Caco-2 (cell line): ENCODE measurements around the gene TRIO. TPM values are rescaled to one million over a fixed set of nuclear protein-coding genes. Genes with fewer than 3 reads are reported as not detected.
A peak's percentile ranks its signal among the peaks of the same experiment; 100 is the strongest.

Source experiments
- BruUV-seq: library from RNA; stranded (reverse); fragments of 400-500 nt; replicated peaks from 2 replicates; lab custom pipeline; 2021; lab: Mats Ljungman, UMichigan
- CTCF ChIA-PET: fragments of 300-600 bp; sonication (Branson Sonifier 250); formaldehyde crosslinking; loops from one replicate; lab custom pipeline; 2022; ENCODE audit warnings: antibody characterized with exemption; lab: Charles Lee
- POLR2A ChIA-PET: fragments of 300-600 bp; sonication (Branson Sonifier 250); formaldehyde crosslinking; loops from one replicate; lab custom pipeline; 2022; ENCODE audit warnings: antibody characterized with exemption; lab: Charles Lee
- DNase-seq, 2 experiments: peaks; one replicate each; pipeline versions ENCODE4 v3.0.0 to v3.0.0-alpha.2; 2020 to 2022
- H3K27me3 ChIP-seq: replicated peaks from 2 replicates; pipeline ENCODE4 v1.6.0; 2011; ENCODE audit warnings: low read length; ENCODE audit not compliant: control insufficient read depth, insufficient read depth
- H3K36me3 ChIP-seq: 2 replicates; pipeline ENCODE4 v1.5.1; 2011; ENCODE audit warnings: low read length; ENCODE audit not compliant: control insufficient read depth, insufficient read depth
- H3K4me1 ChIP-seq: fragments of 250-450 bp; sonication (Bioruptor Pico); 2 replicates; pipeline ENCODE4 v1.5.1; 2020; ENCODE audit warnings: mild to moderate bottlenecking
- H3K4me3 ChIP-seq: 2 replicates; pipeline ENCODE4 v1.5.1; 2011; ENCODE audit warnings: low read depth, mild to moderate bottlenecking, control low read depth, low read length
- H3K9me3 ChIP-seq: fragments of 250-450 bp; sonication (Bioruptor Pico); 2 replicates; pipeline ENCODE4 v1.5.1; 2020; ENCODE audit warnings: mild to moderate bottlenecking, moderate library complexity
- H3K27ac Mint-ChIP-seq: one replicate; pipeline ENCODE4 v1.8.0; 2022; ENCODE audit warnings: mixed read lengths; ENCODE audit not compliant: unreplicated experiment
- H3K27me3 Mint-ChIP-seq: one replicate; pipeline ENCODE4 v1.8.0; 2022; ENCODE audit warnings: mixed read lengths; ENCODE audit not compliant: insufficient read depth, unreplicated experiment
- H3K36me3 Mint-ChIP-seq: one replicate; pipeline ENCODE4 v1.8.0; 2022; ENCODE audit warnings: mild to moderate bottlenecking, mixed read lengths; ENCODE audit not compliant: insufficient read depth, unreplicated experiment
- H3K4me1 Mint-ChIP-seq: one replicate; pipeline ENCODE4 v1.8.0; 2022; ENCODE audit warnings: low read depth, mixed read lengths; ENCODE audit not compliant: unreplicated experiment
- H3K4me3 Mint-ChIP-seq: one replicate; pipeline ENCODE4 v1.8.0; 2022; ENCODE audit warnings: mild to moderate bottlenecking, moderate library complexity, mixed read lengths; ENCODE audit not compliant: unreplicated experiment
- H3K9me3 Mint-ChIP-seq: one replicate; pipeline ENCODE4 v1.8.0; 2022; ENCODE audit warnings: mixed read lengths; ENCODE audit not compliant: unreplicated experiment
- intact Hi-C: fragments of 100-400 bp; cut with micrococcal nuclease; formaldehyde crosslinking; loops from one replicate; pipeline ENCODE4 v1.10.0; 2022; ENCODE audit not compliant: unreplicated experiment
- total RNA-seq: library from RNA; stranded (reverse); gene quantifications from 2 replicates; pipeline ENCODE4 v1.2.3, GENCODE V29; 2022
- TF ChIP-seq, protein P1 (sequence below), 2 experiments: fragments of 200-600 bp in 1 of 2; IDR thresholded peaks; 1 replicate in 1 of 2; 2 replicates in 1 of 2; pipeline versions ENCODE4 v1.5.1 to v1.8.0; 2011 to 2022; ENCODE audit warnings: antibody characterized with exemption in 1 of 2, control low read depth in 1 of 2, inconsistent platforms in 1 of 2, low read depth in 1 of 2, low read length in 1 of 2, mild to moderate bottlenecking in 1 of 2, moderate library complexity in 1 of 2; ENCODE audit not compliant: insufficient read depth in 1 of 2, severe bottlenecking in 1 of 2, unreplicated experiment in 1 of 2

TRIO gene
- total RNA-seq, 1 experiment from 2014 or later, result 92.0 TPM

DNA sequence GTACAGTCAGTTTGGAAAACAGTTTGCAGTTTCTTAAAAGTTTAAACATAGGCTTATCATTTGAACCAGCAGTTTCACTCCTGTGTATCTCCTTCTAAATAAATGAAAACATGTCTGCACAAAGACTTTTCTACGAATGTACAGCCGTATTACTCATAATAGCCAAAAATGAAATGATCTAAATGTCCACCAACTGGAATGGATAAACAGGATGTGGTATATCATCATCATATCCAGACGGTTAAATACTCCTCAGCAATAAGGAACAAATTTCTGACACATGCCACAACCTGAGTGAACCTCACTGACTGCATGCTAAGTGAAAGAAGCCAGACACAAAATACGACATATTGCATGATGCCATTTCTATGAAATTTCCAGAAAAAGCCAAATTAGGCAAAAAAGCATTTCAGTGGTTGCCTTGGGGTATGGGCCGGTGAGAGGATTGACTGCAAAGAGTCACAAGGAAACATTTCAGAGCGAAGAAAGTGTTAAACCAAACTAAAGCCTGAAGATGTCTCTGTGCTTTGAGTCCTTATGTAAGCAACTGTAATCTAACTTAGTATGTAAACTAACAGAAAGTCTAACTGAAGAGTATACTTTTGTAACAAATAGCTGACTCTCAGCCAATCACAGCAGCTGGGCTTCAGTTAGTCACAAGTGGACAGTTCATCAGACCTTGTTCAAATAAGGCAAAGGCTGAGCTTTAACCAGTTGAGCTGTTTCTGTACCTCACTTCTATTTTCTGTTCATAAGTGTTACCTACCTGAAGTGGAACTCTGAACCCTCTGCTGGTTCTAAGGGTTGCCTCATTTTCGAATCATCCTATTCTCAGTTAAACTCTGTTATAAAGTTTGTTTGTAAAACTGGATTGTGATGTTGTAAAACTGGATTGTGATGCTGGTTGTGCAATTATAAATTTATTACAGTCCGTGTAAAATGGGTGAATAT, 65.2 kb downstream of the TRIO start:
- intact Hi-C loops, result loop anchor here (2.0 to 5.0 kb wide), 2 partner anchors 66 to 221 kb away; partner anchors contain the start of gene TRIO
- POLR2A ChIA-PET, result no interaction called here
- TF ChIP-seq, protein P1, sequence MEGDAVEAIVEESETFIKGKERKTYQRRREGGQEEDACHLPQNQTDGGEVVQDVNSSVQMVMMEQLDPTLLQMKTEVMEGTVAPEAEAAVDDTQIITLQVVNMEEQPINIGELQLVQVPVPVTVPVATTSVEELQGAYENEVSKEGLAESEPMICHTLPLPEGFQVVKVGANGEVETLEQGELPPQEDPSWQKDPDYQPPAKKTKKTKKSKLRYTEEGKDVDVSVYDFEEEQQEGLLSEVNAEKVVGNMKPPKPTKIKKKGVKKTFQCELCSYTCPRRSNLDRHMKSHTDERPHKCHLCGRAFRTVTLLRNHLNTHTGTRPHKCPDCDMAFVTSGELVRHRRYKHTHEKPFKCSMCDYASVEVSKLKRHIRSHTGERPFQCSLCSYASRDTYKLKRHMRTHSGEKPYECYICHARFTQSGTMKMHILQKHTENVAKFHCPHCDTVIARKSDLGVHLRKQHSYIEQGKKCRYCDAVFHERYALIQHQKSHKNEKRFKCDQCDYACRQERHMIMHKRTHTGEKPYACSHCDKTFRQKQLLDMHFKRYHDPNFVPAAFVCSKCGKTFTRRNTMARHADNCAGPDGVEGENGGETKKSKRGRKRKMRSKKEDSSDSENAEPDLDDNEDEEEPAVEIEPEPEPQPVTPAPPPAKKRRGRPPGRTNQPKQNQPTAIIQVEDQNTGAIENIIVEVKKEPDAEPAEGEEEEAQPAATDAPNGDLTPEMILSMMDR (IDR thresholded peaks at IDR 0.05; ENCODE audit: insufficient read depth in 1 of 2, low read depth in 1 of 2, low read length in 1 of 2, severe bottlenecking in 1 of 2, unreplicated experiment in 1 of 2), result no peak

DNA sequence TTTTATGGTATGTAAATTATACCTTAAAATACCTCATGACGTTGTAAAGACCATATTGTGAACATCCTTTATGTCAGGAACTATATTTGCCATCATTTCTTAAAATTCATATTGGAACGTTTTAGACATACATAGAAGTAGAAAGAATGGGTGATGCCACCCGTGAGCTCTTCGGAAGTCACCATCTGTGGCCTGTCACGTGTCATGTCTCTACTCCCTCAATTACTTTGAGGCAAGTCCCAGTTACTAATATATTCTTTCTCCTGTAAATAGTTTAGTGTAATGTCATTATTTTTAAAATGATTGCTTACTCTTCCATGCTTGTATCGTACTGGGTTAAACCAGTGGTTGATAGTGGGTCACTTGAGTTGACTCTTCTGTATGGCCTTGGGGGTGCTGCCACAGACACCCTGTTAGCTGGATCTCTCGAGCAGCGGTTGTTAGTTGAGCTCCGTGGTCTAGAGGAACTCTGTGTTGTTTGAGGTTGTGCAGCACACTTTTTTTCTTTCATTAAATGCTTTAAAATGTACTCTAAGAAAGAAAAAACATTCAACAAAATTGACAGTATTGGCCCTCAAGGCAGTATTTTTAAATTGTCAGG, 66.2 kb downstream of the TRIO start:
- TF ChIP-seq, protein P1 (IDR thresholded peaks at IDR 0.05; ENCODE audit: insufficient read depth in 1 of 2, low read depth in 1 of 2, low read length in 1 of 2, severe bottlenecking in 1 of 2, unreplicated experiment in 1 of 2), result no peak
- Mint-ChIP-seq H3K27me3 (no peaks in the 10 kb centered on the region), H3K36me3 (peaks cover 8% of the 10 kb centered on the region), H3K9me3 (no peaks in the 10 kb centered on the region), H3K4me1 (peaks cover 45% of the 10 kb centered on the region), H3K4me3 (no peak overlapping the region), H3K27ac (peak overlapping the region; percentile 4)
- no TSS peak for BruUV-seq
- Histone ChIP-seq H3K9me3 (no peaks in the 10 kb centered on the region), H3K4me3 (no peak overlapping the region), H3K36me3 (no peaks in the 10 kb centered on the region), H3K27me3 (no peaks in the 10 kb centered on the region), H3K4me1 (peaks cover 40% of the 10 kb centered on the region)
- CTCF ChIA-PET, result interaction anchor here (0.7 kb wide), 1 partner anchor 67 kb away, joined by 4 read pairs; the partner anchor contains the start of gene TRIO
- intact Hi-C loops, result loop anchor here (2.0 to 5.0 kb wide), 2 partner anchors 67 to 222 kb away; partner anchors contain the start of gene TRIO
- no peak for DNase-seq
- POLR2A ChIA-PET, result no interaction called here

More for the DNA sequence above, 65.2 kb downstream of the TRIO start:
- Mint-ChIP-seq H3K4me3 (no peak overlapping the region), H3K27ac (no peak overlapping the region), H3K9me3 (no peaks in the 10 kb centered on the region), H3K4me1 (peaks cover 48% of the 10 kb centered on the region), H3K27me3 (no peaks in the 10 kb centered on the region), H3K36me3 (peaks cover 8% of the 10 kb centered on the region)
- Histone ChIP-seq H3K9me3 (no peaks in the 10 kb centered on the region), H3K4me3 (no peak overlapping the region), H3K27me3 (no peaks in the 10 kb centered on the region), H3K36me3 (no peaks in the 10 kb centered on the region), H3K4me1 (peaks cover 32% of the 10 kb centered on the region)
- TSS peak; percentile 15 for BruUV-seq
- DNase-seq, result peak; percentile 53 to 63
- CTCF ChIA-PET, result interaction anchor here (0.7 kb wide), 1 partner anchor 66 kb away, joined by 4 read pairs; the partner anchor contains the start of gene TRIO

DNA sequence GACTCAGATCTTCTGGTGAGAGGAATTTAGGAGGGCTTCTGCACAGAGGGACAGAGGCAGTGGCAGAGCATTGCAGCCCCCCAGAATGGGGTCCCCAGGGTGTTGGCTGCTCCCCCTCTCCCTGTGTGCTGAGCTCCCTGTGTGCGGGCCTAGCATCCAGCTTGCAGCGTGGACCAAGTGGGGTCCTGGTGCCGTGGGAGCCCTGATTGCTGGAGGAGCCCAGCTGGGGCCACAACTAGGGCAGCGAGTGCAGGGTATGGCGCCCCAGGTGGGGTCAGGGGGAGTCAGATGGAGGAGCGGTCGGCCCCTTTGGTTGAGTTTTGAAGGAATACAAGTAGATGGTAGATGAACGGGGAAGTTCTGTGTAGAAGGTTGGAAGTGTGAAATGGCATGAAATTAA, 66.7 kb downstream of the TRIO start:
- Histone ChIP-seq H3K4me1 (peaks cover 40% of the 10 kb centered on the region), H3K36me3 (no peaks in the 10 kb centered on the region), H3K27me3 (no peaks in the 10 kb centered on the region), H3K9me3 (no peaks in the 10 kb centered on the region), H3K4me3 (no peak overlapping the region)
- intact Hi-C loops, result loop anchor here (2.0 to 5.0 kb wide), 3 partner anchors 57 to 223 kb away; partner anchors contain the start of gene TRIO
- H3K4me3 Mint-ChIP-seq, result no peak overlapping the region
- peaks cover 41% of the 10 kb centered on the region for H3K4me1 Mint-ChIP-seq
- DNase-seq, result no peak
- no peaks in the 10 kb centered on the region for H3K27me3 Mint-ChIP-seq
- peak overlapping the region; percentile 4 for H3K27ac Mint-ChIP-seq
- CTCF ChIA-PET, result no interaction called here
- TF ChIP-seq, protein P1 (IDR thresholded peaks at IDR 0.05; ENCODE audit: insufficient read depth in 1 of 2, low read depth in 1 of 2, low read length in 1 of 2, severe bottlenecking in 1 of 2, unreplicated experiment in 1 of 2), result no peak
- H3K9me3 Mint-ChIP-seq, result no peaks in the 10 kb centered on the region
- POLR2A ChIA-PET, result no interaction called here
- peaks cover 8% of the 10 kb centered on the region for H3K36me3 Mint-ChIP-seq
- no TSS peak for BruUV-seq
